ENCODE measurements around the gene ANKRD24. TPM values are rescaled to one million over a fixed set of nuclear protein-coding genes. Genes with fewer than 3 reads are reported as not detected.
"Not testable (repeated sequence)": the region's sequence is repeated elsewhere in the genome, so short reads cannot be mapped to it uniquely, and the experiment has no call there.

The ANKRD24 gene
- total RNA-seq, 1 donor from 2014 or later: 0.89 TPM

DNA sequence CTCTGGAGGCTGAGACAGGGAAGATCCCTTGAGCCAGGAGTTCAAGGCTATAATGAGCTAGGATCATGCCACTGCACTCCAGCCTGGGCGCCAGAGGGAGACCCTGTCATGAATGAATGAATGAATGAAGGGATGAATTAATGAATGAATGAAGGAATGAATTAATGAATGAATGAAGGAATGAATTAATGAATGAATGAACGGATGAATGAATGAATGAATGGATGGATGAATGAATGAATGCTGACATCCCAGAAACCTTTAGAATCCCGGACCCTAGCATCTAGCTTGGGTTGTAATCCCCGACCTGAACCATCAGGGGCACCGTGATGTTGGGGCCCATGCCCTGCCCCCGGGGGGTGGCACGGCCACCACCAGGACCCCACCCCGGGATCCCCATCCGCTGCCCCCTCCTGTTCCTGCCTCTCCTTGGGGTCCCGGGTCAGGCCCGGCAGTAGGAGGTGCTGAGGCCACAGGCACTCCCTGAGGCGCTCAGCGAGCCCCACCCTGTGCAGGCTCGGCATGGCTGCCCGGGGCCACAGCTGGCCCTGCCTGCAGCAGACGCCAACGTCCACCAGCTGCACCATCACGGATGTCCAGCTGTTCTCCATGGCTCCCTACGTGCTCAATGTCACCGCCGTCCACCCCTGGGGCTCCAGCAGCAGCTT is 50.3 kb downstream of the ANKRD24 start:
- H3K9me3 Mint-ChIP-seq (ENCODE audit: unreplicated experiment): no peaks in the 10 kb centered on the region
- H3K36me3 Mint-ChIP-seq (ENCODE audit: unreplicated experiment): no peaks in the 10 kb centered on the region
- DNase-seq (ENCODE audit: extremely low spot score, unreplicated experiment): no peak

DNA sequence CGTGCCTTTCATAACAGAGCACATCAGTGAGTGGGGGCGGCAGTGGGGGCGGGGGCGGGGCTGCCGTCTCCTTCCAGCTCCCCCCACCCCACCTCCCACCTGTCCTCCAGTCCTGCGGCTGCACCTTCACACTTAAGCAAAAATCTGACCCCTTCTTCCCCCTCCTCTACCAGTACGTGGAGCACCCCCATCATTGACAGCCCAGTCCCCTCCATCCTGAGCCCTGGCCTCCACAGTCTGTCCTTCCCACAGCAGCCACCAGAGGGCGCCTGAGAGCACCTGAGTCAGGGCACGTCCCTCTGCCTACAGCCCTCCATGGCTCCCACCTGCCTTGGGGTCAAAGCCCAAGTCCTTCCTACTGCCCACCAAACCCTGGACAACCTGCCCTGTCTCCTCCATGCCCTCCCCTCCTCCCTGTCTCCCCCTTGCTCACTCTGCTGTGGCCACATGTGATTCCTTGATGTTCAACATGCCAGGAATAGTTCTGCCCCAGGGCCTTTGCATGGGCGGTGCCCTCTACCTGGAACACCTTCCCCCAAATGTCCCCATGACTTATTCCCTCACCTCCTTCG is 50.9 kb downstream of the ANKRD24 start:
- H3K4me1 Mint-ChIP-seq (ENCODE audit: unreplicated experiment): peaks cover 8% of the 10 kb centered on the region
- no peaks in the 10 kb centered on the region for H3K27me3 Mint-ChIP-seq (ENCODE audit: unreplicated experiment)
- peak; percentile 66 for TF ChIP-seq CTCF (IDR thresholded peaks at IDR 0.05)
- no peak overlapping the region for H3K4me3 Mint-ChIP-seq (ENCODE audit: unreplicated experiment)
- no peaks in the 10 kb centered on the region for H3K9me3 Mint-ChIP-seq (ENCODE audit: unreplicated experiment)
- no peak overlapping the region for H3K27ac Mint-ChIP-seq (ENCODE audit: unreplicated experiment)
- peak; percentile 88 for DNase-seq (ENCODE audit: extremely low spot score, unreplicated experiment)
- H3K36me3 Mint-ChIP-seq (ENCODE audit: unreplicated experiment): no peaks in the 10 kb centered on the region

More for the DNA sequence above, 50.3 kb downstream of the ANKRD24 start:
- no peak overlapping the region for H3K4me3 Mint-ChIP-seq (ENCODE audit: unreplicated experiment)
- no peak for TF ChIP-seq CTCF (IDR thresholded peaks at IDR 0.05)
- H3K27me3 Mint-ChIP-seq (ENCODE audit: unreplicated experiment): no peaks in the 10 kb centered on the region
- no peak overlapping the region for H3K27ac Mint-ChIP-seq (ENCODE audit: unreplicated experiment)
- peaks cover 8% of the 10 kb centered on the region for H3K4me1 Mint-ChIP-seq (ENCODE audit: unreplicated experiment)

DNA sequence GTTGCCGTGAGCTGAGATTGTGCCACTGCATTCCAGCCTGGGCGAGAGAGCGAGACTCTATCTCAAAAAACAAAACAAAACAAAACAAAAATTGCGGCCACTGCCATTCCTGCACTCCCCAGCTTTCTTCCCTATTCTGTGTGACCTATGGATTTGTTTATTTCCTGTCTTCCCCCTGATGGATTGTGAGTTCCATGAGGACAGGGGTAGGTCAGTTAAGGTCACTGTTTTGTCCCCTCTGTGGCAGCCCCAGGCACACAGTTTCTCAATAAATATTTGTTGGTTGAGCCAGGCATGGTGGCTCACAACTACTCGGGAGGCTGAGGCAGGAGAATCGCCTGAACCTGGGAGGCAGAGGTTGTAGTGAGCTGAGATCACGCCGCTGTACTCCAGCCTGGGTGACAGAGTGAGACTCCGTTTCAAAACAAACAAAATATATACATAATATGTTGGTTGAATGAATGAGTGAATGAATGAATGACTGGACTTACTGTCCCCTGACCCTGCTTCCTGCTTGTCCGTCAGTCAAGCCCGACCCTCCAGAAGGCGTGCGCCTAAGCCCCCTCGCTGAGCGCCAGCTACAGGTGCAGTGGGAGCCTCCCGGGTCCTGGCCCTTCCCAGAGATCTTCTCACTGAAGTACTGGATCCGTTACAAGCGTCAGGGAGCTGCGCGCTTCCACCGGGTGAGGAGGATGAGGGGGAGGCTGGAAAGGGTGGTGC is 51.8 kb downstream of the ANKRD24 start:
- H3K9me3 Mint-ChIP-seq (ENCODE audit: unreplicated experiment): no peaks in the 10 kb centered on the region
- DNase-seq (ENCODE audit: extremely low spot score, unreplicated experiment): no peak
- peaks cover 8% of the 10 kb centered on the region for H3K4me1 Mint-ChIP-seq (ENCODE audit: unreplicated experiment)
- no peak overlapping the region for H3K27ac Mint-ChIP-seq (ENCODE audit: unreplicated experiment)
- H3K36me3 Mint-ChIP-seq (ENCODE audit: unreplicated experiment): no peaks in the 10 kb centered on the region
- no peaks in the 10 kb centered on the region for H3K27me3 Mint-ChIP-seq (ENCODE audit: unreplicated experiment)
- TF ChIP-seq CTCF (IDR thresholded peaks at IDR 0.05): no peak
- no peak overlapping the region for H3K4me3 Mint-ChIP-seq (ENCODE audit: unreplicated experiment)

DNA sequence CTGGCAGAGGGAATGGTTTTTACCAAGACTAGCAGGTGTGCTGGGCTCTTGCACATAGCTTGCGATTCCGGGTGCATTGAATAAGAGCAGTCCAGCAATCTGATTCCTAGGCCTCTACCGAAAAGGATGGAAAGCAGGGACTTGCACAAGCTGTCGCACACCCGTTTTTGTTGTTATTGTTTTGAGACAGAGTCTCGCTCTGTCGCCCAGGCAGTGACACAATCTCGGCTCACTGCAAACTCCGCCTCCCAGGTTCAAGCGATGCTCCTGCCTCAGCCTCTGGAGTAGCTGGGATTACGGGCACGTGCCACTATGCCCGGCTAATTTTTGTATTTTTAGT is 52.3 kb downstream of the ANKRD24 start:
- no peak overlapping the region for H3K4me3 Mint-ChIP-seq (ENCODE audit: unreplicated experiment)

DNA sequence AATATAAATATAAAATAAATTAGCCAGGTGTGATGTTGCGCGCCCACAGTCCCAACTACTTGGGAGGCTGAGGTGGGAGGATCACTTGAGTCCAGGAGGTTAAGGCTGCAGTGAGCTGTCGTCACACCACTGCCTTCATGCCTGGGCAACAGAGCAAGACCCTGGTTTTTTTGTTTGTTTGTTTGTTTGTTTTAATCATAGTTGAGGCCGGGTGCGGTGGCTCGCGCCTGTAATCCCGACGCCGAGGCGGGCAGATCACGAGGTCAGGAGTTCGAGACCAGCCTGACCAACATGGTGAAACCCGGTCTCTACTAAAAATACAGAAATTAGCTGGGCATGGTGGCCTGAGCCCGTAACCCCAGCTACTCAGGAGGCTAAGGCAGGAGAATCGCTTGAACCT is 55.0 kb downstream of the ANKRD24 start:
- H3K36me3 Mint-ChIP-seq (ENCODE audit: unreplicated experiment); H3K4me1 Mint-ChIP-seq (ENCODE audit: unreplicated experiment); H3K9me3 Mint-ChIP-seq (ENCODE audit: unreplicated experiment); H3K27ac Mint-ChIP-seq (ENCODE audit: unreplicated experiment); H3K27me3 Mint-ChIP-seq (ENCODE audit: unreplicated experiment); DNase-seq (ENCODE audit: extremely low spot score, unreplicated experiment); H3K4me3 Mint-ChIP-seq (ENCODE audit: unreplicated experiment): not testable (repeated sequence)

More for the DNA sequence above, 52.3 kb downstream of the ANKRD24 start:
- no peak for TF ChIP-seq CTCF (IDR thresholded peaks at IDR 0.05)
- DNase-seq (ENCODE audit: extremely low spot score, unreplicated experiment): no peak
- no peaks in the 10 kb centered on the region for H3K36me3 Mint-ChIP-seq (ENCODE audit: unreplicated experiment)
- no peaks in the 10 kb centered on the region for H3K9me3 Mint-ChIP-seq (ENCODE audit: unreplicated experiment)
- no peaks in the 10 kb centered on the region for H3K27me3 Mint-ChIP-seq (ENCODE audit: unreplicated experiment)
- no peak overlapping the region for H3K27ac Mint-ChIP-seq (ENCODE audit: unreplicated experiment)
- peaks cover 8% of the 10 kb centered on the region for H3K4me1 Mint-ChIP-seq (ENCODE audit: unreplicated experiment)

Data from osteocyte (in vitro differentiated cells).